ENCODE results near the gene PLA2G4F.

The PLA2G4F gene

GRCh38 chr15:42156243-42156922, at the start of gene PLA2G4F:
Gene PLA2G4F (minus strand): TSS chr15:42156636. CDS start chr15:42156549, 87 bp downstream.
- no peak for FAIRE-seq

- FAIRE-seq: no peak
Observed at GRCh38 chr15:42203891-42204290, 47.5 kb upstream of the PLA2G4F start.

GRCh38 chr15:42202653-42203052, 46.2 kb upstream of the PLA2G4F start:
- FAIRE-seq: no peak

GRCh38 chr15:42201801-42202200, 45.4 kb upstream of the PLA2G4F start:
- FAIRE-seq: no peak

GRCh38 chr15:42199126-42199525, 42.7 kb upstream of the PLA2G4F start:
- FAIRE-seq: no peak

- FAIRE-seq: no peak
Observed at GRCh38 chr15:42198516-42198915, 42.1 kb upstream of the PLA2G4F start.

- no peak for FAIRE-seq
Observed at GRCh38 chr15:42194513-42194912, 38.1 kb upstream of the PLA2G4F start.

- FAIRE-seq: no peak
Observed at GRCh38 chr15:42193383-42193782, 36.9 kb upstream of the PLA2G4F start.

DNA sequence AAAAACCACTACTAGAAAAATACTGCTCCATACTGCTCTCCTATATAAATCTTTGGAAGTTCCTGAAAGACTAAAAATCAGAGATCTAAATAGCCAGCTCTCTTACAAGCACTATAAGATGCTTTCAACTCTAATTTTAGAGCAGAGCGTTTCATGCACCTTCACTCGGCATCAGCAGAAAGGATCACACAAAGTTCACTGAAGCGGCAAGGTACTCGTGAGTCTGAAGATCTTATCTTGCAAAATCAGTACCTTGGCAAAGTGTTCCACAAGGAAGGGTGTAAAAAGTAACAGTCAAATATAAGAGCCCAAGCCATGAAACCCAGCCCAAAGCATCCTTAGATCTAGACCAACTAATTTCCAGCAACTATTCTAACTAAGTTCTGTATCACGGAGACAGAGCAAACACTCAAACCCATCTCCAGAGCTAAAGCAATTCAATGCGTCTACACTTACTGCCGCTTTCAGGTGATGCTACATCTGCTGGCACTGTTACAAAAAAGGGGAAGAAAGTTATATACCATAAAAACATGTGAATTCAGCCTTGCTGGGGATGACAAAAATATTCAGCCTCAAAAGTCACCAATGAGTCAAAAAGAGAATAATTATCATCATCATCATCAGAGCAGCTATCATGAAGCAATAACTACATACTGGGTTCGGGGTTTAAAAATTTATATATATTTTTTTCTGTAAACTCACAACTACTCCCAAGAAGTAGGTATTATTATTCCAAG, 35.3 kb upstream of the PLA2G4F start:
- no peak for FAIRE-seq

DNA sequence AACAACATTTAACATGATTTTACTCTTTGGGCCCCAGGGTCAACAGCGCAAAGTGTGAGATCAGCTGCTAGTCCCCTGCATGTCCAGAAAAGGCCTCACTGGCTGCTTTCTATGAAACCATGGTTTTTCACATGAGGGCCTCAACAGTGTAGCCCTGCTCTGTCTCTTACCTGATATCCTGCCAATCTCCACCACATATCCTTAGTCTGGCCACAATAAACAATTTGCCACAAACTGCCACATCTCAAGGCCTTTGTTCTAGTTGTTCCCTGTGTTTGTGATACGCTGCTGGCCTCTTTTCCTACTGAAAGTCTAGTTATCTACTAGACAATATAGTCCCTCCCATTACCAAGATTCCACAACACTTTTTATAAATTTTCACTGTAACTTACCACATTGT, 33.9 kb upstream of the PLA2G4F start:
- FAIRE-seq: no peak

DNA sequence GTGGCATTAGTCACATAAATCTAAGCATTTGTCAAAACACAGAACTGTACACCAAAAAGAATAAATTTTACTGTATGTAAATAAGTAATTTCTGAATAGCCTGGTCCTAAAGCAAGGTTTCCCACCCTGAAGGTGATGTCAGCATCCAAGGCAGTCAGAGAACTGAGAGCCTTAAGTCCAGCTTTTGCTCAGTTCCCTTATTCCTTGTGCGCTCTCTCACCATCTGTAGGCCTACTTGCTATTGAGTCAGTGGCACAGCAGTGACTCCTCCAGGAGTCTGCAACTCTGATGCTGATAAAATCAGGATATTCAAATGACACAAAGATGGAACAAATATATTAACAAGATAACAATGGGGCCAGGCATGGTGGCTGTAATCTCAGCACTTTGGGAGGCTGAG, 29.4 kb upstream of the PLA2G4F start:
- FAIRE-seq: no peak

- FAIRE-seq: no peak
Observed at GRCh38 chr15:42184736-42185135, 28.3 kb upstream of the PLA2G4F start.

GRCh38 chr15:42184296-42184695, 27.9 kb upstream of the PLA2G4F start:
- FAIRE-seq: no peak

- FAIRE-seq: no peak
Observed at GRCh38 chr15:42182961-42183360, 26.5 kb upstream of the PLA2G4F start.

DNA sequence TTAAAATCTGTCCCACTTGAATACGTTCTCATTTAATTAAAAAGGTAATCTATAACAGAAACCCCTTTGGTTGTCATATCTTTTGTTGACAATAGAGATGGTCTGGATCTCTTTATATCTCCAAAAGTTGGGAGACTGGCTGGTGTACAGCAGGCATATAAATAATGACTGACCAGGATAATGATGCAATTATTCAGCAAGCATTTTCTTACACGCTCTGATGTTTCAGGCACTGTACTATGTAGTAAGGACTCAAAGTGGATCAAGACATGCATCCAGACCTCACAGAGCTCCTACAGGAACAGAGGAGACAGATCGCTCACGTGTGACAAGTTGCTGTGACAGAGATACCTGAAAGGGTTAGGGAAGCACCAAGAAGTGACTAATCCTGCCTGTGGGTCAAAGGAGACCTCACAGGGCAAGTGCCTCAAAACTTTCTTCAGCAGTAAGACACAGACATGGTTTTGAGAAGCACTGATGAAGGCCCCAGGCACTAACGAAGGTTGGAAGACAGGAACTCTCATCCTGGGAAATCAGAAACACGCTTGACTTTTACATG, 26.0 kb upstream of the PLA2G4F start:
- FAIRE-seq: no peak

GRCh38 chr15:42178056-42178455, 21.6 kb upstream of the PLA2G4F start:
- FAIRE-seq: no peak

DNA sequence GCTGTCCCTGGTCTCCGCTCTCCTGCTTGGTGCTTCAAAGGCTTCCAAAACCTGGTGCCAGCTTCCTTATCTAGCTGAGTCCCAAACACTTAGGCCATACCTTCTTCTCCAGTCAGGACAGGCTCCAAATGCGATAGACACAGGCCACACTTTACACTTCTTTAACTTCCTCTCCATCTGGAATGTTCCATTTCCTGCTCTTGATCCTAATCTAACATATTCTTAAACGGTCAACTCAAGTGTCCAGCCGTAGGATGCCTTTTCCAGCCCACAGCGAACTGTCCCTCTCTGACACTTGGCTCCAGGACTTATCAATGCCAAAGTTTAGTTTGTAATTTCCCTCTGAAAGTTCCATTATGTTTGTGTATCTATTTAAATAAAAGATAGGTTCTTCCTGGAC, 19.2 kb upstream of the PLA2G4F start:
- FAIRE-seq: no peak

GRCh38 chr15:42172475-42172874, 16.0 kb upstream of the PLA2G4F start:
- no peak for FAIRE-seq

GRCh38 chr15:42171795-42172194, 15.4 kb upstream of the PLA2G4F start:
- no peak for FAIRE-seq

DNA sequence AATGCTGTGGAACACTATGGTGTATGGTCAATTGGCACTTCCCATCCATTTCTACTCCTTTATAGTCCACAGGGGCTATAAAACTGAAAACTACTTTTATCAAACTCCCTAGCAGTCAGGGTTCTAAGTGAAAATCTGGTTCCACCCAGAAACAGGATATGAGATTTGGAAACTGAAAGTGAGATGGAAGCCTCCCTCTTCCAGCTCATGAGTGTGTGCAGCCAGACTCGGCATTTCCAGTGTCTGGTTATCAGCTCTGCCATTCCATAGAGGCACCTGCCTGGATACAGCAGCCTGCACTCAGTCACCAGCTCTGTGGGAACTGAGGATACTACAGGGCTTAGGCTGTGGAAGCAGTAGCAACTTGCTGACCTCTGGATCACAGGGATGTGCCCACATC, 14.7 kb upstream of the PLA2G4F start:
- no peak for FAIRE-seq

DNA sequence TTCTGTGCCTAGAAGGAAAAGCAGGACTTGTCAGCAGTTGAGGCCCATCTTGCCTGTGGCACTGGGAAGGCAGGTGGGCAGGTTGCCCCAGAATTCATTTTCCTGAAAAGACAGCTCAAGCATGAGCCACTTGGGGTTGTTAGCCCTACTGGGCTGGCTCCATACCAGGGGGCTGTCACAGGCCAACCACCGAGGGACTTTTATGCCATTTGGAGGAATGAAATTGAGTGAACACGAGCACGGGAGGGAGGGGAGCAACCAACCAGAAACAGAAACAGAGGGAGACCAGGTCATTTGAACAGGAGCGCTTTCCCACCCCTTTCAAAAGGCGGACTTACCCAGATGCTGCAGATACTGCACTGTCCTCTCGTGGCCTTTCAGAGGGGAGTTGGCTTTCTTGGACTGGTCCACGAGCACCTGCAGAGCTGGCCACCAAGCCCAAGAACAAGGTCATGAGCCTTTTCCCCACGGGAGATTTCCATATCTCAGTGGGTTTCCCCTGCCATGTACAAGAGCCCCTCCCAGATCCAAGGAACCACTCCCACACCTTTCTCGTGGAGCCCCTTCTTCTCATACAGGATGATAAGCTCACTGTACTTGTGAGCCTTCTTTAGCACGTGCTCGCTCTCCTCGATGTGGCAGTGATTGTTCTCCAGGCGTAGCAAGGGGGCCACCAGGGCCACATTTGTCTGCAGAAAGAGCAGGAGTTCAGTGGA, 9.9 kb upstream of the PLA2G4F start:
- FAIRE-seq: no peak

GRCh38 chr15:42165106-42165505, 8.7 kb upstream of the PLA2G4F start:
- FAIRE-seq: no peak

GRCh38 chr15:42163947-42164550, 7.6 kb upstream of the PLA2G4F start:
- FAIRE-seq: no peak
